Glomerular visceral epithelial cell (primary cell): ENCODE results near the gene USP17L28.
A peak's percentile ranks its signal among the peaks of the same experiment; 100 is the strongest.
"Not testable (repeated sequence)": the region's sequence is repeated elsewhere in the genome, so short reads cannot be mapped to it uniquely, and the experiment has no call there.

ENCODE experiments used
- DNase-seq: peaks from one replicate; pipeline ENCODE4 v3.0.0-alpha.2; 2016; ENCODE audit errors: extremely low spot score

USP17L28 gene

GRCh38 chr4:9348593-9348992 is at the start of gene USP17L28:
Gene USP17L28, plus strand, starts transcription at chr4:9348893. Its CDS starts 0 bp downstream, at chr4:9348893.
- DNase-seq = not testable (repeated sequence)

- DNase-seq = not testable (repeated sequence)
Measured at GRCh38 chr4:9324191-9324590, 24.5 kb upstream of the USP17L28 start.

- not testable (repeated sequence) for DNase-seq
Measured at GRCh38 chr4:9324865-9325264, 23.8 kb upstream of the USP17L28 start, which contains the start of gene USP17L24. Gene USP17L24, plus strand, starts transcription at chr4:9325165. Its CDS starts 0 bp downstream, at chr4:9325165.

GRCh38 chr4:9329611-9330010 is 19.1 kb upstream of the USP17L28 start, which contains the start of gene USP17L25:
Gene USP17L25, plus strand, starts transcription at chr4:9329911. Its CDS starts 0 bp downstream, at chr4:9329911.
- DNase-seq = not testable (repeated sequence)

GRCh38 chr4:9334358-9334757 is 14.3 kb upstream of the USP17L28 start, which contains the start of gene USP17L26:
Gene USP17L26, plus strand, starts transcription at chr4:9334658. Its CDS starts 0 bp downstream, at chr4:9334658.
- DNase-seq = not testable (repeated sequence)

- DNase-seq = not testable (repeated sequence)
Measured at GRCh38 chr4:9339103-9339502, 9.6 kb upstream of the USP17L28 start, which contains the start of gene USP17L5. Gene USP17L5, plus strand, starts transcription at chr4:9339403. Its CDS starts 0 bp downstream, at chr4:9339403.

- DNase-seq = not testable (repeated sequence)
Measured at GRCh38 chr4:9343848-9344247, 4.8 kb upstream of the USP17L28 start, which contains the start of gene USP17L27. Gene USP17L27, plus strand, starts transcription at chr4:9344148. Its CDS starts 0 bp downstream, at chr4:9344148.

GRCh38 chr4:9350866-9351265 is 2.2 kb downstream of the USP17L28 start:
- DNase-seq = not testable (repeated sequence)

GRCh38 chr4:9353338-9353737 is 4.6 kb downstream of the USP17L28 start, which contains the start of gene USP17L29:
Gene USP17L29, plus strand, starts transcription at chr4:9353638. Its CDS starts 0 bp downstream, at chr4:9353638.
- not testable (repeated sequence) for DNase-seq

GRCh38 chr4:9362829-9363228 is 14.1 kb downstream of the USP17L28 start, which contains the start of gene USP17L30:
Gene USP17L30, plus strand, starts transcription at chr4:9363129. Its CDS starts 0 bp downstream, at chr4:9363129.
- not testable (repeated sequence) for DNase-seq

GRCh38 chr4:9379881-9380280 is 31.2 kb downstream of the USP17L28 start:
- not testable (repeated sequence) for DNase-seq

GRCh38 chr4:9381012-9381534 is 32.4 kb downstream of the USP17L28 start:
- peak; percentile 3 for DNase-seq

- DNase-seq = peak; percentile 0
Measured at GRCh38 chr4:9384126-9384525, 35.4 kb downstream of the USP17L28 start.

GRCh38 chr4:9389001-9389400 is 40.3 kb downstream of the USP17L28 start:
- peak; percentile 17 for DNase-seq
